NCI-H510A (cell line): ENCODE measurements around the gene ZC3H12A.
"Not testable (repeated sequence)": the region's sequence is repeated elsewhere in the genome, so short reads cannot be mapped to it uniquely, and the experiment has no call there.

Source experiments
- DNase-seq: peaks from one replicate; lab custom pipeline; 2025; lab: John Stamatoyannopoulos, UW

The ZC3H12A gene

GRCh38 chr1:37502104-37502503, 27.7 kb downstream of the ZC3H12A start:
- no peak for DNase-seq

GRCh38 chr1:37502791-37503190, 28.4 kb downstream of the ZC3H12A start:
- DNase-seq = not testable (repeated sequence)

- no peak for DNase-seq
Observed at GRCh38 chr1:37506740-37507139, 32.4 kb downstream of the ZC3H12A start.

- peak; percentile 36 for DNase-seq
Observed at GRCh38 chr1:37509181-37509580, 34.8 kb downstream of the ZC3H12A start.

- peak; percentile 95 for DNase-seq
Observed at GRCh38 chr1:37513795-37514349, 39.5 kb downstream of the ZC3H12A start.

GRCh38 chr1:37514350-37515184, 40.2 kb downstream of the ZC3H12A start, which contains the start of gene MEAF6:
Gene MEAF6, minus strand, starts transcription at chr1:37514766. Its CDS starts 20 bp downstream, at chr1:37514746.
- DNase-seq = peak; percentile 100

- peak; percentile 66 for DNase-seq
Observed at GRCh38 chr1:37515185-37516034, 41.0 kb downstream of the ZC3H12A start.

- DNase-seq = no peak
Observed at GRCh38 chr1:37517569-37517968, 43.2 kb downstream of the ZC3H12A start.

- DNase-seq = not testable (repeated sequence)
Observed at GRCh38 chr1:37518241-37518640, 43.9 kb downstream of the ZC3H12A start.

GRCh38 chr1:37518929-37519328, 44.5 kb downstream of the ZC3H12A start:
- not testable (repeated sequence) for DNase-seq

GRCh38 chr1:37519613-37520012, 45.2 kb downstream of the ZC3H12A start:
- no peak for DNase-seq

GRCh38 chr1:37529888-37530287, 55.5 kb downstream of the ZC3H12A start:
- not testable (repeated sequence) for DNase-seq

GRCh38 chr1:37532418-37533156, 58.2 kb downstream of the ZC3H12A start:
- DNase-seq = not testable (repeated sequence)

GRCh38 chr1:37533317-37534093, 59.1 kb downstream of the ZC3H12A start:
- no peak for DNase-seq
